Loucy (cell line): ENCODE measurements around the gene EFHC2.

Source experiments
- EZH2phosphoT487 ChIP-seq: fragments of 200-600 bp; IDR thresholded peaks from 2 replicates; pipeline ENCODE4 v1.6.1; 2018; ENCODE audit warnings: antibody characterized with exemption, mild to moderate bottlenecking, moderate library complexity, borderline replicate concordance
- TF ChIP-seq, protein P1 (sequence below): fragments of 200-600 bp; sonication (generic); conservative IDR thresholded peaks from 2 replicates; pipeline ENCODE4 v1.5.1; 2014; ENCODE audit warnings: mild to moderate bottlenecking, antibody characterized with exemption, low read length

DNA sequence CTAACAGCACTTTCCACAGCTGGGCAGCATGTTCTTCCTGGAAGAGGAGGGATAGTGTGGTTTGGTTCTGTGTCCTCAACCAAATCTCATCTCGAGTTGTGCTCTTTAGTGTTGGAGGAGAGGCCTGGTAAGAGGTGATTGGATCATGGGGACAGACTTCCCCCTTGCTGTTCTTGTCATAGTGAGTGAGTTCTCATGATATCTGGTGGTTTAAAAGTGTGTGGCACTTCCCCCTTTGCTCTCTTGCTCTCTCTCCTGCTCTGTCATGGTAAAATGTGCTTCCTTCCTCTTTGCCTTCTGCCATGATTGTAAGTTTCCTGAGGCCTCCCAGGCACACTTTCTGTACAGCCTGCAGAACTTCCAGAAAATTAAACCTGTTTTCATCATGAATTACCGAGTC is 236.6 kb downstream of the EFHC2 start:
- TF ChIP-seq, protein P1, sequence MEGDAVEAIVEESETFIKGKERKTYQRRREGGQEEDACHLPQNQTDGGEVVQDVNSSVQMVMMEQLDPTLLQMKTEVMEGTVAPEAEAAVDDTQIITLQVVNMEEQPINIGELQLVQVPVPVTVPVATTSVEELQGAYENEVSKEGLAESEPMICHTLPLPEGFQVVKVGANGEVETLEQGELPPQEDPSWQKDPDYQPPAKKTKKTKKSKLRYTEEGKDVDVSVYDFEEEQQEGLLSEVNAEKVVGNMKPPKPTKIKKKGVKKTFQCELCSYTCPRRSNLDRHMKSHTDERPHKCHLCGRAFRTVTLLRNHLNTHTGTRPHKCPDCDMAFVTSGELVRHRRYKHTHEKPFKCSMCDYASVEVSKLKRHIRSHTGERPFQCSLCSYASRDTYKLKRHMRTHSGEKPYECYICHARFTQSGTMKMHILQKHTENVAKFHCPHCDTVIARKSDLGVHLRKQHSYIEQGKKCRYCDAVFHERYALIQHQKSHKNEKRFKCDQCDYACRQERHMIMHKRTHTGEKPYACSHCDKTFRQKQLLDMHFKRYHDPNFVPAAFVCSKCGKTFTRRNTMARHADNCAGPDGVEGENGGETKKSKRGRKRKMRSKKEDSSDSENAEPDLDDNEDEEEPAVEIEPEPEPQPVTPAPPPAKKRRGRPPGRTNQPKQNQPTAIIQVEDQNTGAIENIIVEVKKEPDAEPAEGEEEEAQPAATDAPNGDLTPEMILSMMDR = no peak
- no peak for TF ChIP-seq EZH2phosphoT487
